CD4-positive, alpha-beta T cell treated with Interleukin-4 for 1 hour (primary cell): ENCODE results near the gene GUCY1A2.
"Not testable (repeated sequence)": the region's sequence is repeated elsewhere in the genome, so short reads cannot be mapped to it uniquely, and the experiment has no call there.

Source experiments
- DNase-seq, 2 donors: peaks; one replicate each; pipeline ENCODE4 v3.0.0-alpha.2; 2020 to 2022

The GUCY1A2 gene

GRCh38 chr11:106826558-106826957 lies 191.7 kb downstream of the GUCY1A2 start:
- not testable (repeated sequence) for DNase-seq

- no peak for DNase-seq
Observed at GRCh38 chr11:106821826-106822225, 196.4 kb downstream of the GUCY1A2 start.

GRCh38 chr11:106821291-106821690 lies 197.0 kb downstream of the GUCY1A2 start:
- no peak for DNase-seq

GRCh38 chr11:106818443-106818842 lies 199.8 kb downstream of the GUCY1A2 start:
- DNase-seq, result no peak

GRCh38 chr11:106815209-106815608 lies 203.1 kb downstream of the GUCY1A2 start:
- DNase-seq, result no peak

GRCh38 chr11:106813806-106814205 lies 204.5 kb downstream of the GUCY1A2 start:
- DNase-seq, result no peak

- no peak for DNase-seq
Observed at GRCh38 chr11:106794058-106794457, 224.2 kb downstream of the GUCY1A2 start.

- DNase-seq, result no peak
Observed at GRCh38 chr11:106789406-106789805, 228.9 kb downstream of the GUCY1A2 start.

- DNase-seq, result no peak
Observed at GRCh38 chr11:106787454-106787853, 230.8 kb downstream of the GUCY1A2 start.

- no peak for DNase-seq
Observed at GRCh38 chr11:106785913-106786650, 232.2 kb downstream of the GUCY1A2 start.

- DNase-seq, result not testable (repeated sequence)
Observed at GRCh38 chr11:106777302-106777701, 241.0 kb downstream of the GUCY1A2 start.

GRCh38 chr11:106770489-106771085 lies 247.7 kb downstream of the GUCY1A2 start:
- DNase-seq, result no peak

- DNase-seq, result no peak
Observed at GRCh38 chr11:106765469-106766258, 252.6 kb downstream of the GUCY1A2 start.

GRCh38 chr11:106763501-106763900 lies 254.8 kb downstream of the GUCY1A2 start:
- DNase-seq, result no peak

- no peak for DNase-seq
Observed at GRCh38 chr11:106761745-106762144, 256.5 kb downstream of the GUCY1A2 start.

GRCh38 chr11:106761240-106761639 lies 257.0 kb downstream of the GUCY1A2 start:
- DNase-seq, result no peak

- DNase-seq, result no peak
Observed at GRCh38 chr11:106748059-106748458, 270.2 kb downstream of the GUCY1A2 start.

- DNase-seq, result no peak
Observed at GRCh38 chr11:106745941-106746340, 272.3 kb downstream of the GUCY1A2 start.

GRCh38 chr11:106733635-106734034 lies 284.6 kb downstream of the GUCY1A2 start:
- no peak for DNase-seq

- DNase-seq, result no peak
Observed at GRCh38 chr11:106728859-106729258, 289.4 kb downstream of the GUCY1A2 start.

GRCh38 chr11:106728379-106728778 lies 289.9 kb downstream of the GUCY1A2 start:
- DNase-seq, result no peak

- no peak for DNase-seq
Observed at GRCh38 chr11:106727256-106727655, 291.0 kb downstream of the GUCY1A2 start.

GRCh38 chr11:106724293-106724892 lies 293.9 kb downstream of the GUCY1A2 start:
- DNase-seq, result no peak
